ENCODE results near the gene CFAP54. TPM values are rescaled to one million over a fixed set of nuclear protein-coding genes. Genes with fewer than 3 reads are reported as not detected.
"Not testable (repeated sequence)": the region's sequence is repeated elsewhere in the genome, so short reads cannot be mapped to it uniquely, and the experiment has no call there.

Gene CFAP54
- total and polyA plus RNA-seq, 2 donors (not counting 1 experiment from before 2014, with no cell fraction given) = 0.93 to 7.1 TPM

DNA sequence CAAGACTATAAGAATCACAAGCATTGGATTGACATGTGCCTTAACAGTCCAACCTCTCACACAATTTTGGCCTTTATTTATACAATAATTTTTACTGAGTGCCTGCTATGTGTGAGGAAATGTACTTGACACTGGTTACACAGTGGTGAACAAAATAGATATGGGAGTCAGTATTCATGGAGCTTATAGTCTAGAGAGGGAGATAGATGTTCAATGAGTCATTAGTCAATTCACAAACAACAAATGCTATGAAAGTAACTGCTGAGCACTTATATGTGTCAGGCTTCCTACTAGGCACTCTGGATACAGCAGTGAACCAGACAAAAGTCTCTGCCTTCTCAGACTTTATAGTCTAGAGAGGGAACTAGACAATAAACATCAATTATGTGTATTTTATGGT, 3.7 kb downstream of the CFAP54 start:
- no peaks in the 10 kb centered on the region for H3K36me3 ChIP-seq (ENCODE audit: control insufficient read depth, insufficient read depth, low read length)
- no peak overlapping the region for H2AFZ ChIP-seq (ENCODE audit: low read length)
- no peak overlapping the region for H3K4me3 ChIP-seq (replicated peaks in 1 of 4; ENCODE audit: control extremely low read depth in 1 of 4, insufficient read depth in 1 of 4, low read depth in 3 of 4, low read length in 4 of 4)
- no peak overlapping the region for H3K9ac ChIP-seq (ENCODE audit: insufficient read depth, low read length)
- peaks cover 4% of the 10 kb centered on the region for H3K4me1 ChIP-seq (ENCODE audit: control insufficient read depth, extremely low read depth, insufficient read depth, low read length)
- peak overlapping the region; percentile 23 for H3K27ac ChIP-seq (ENCODE audit: insufficient read depth, low read length)
- no peaks in the 10 kb centered on the region for H4K20me1 ChIP-seq (ENCODE audit: control insufficient read depth, extremely low read depth, insufficient read depth, low read length)
- H3K27me3 ChIP-seq (ENCODE audit: control insufficient read depth, insufficient read depth, low read length) = no peaks in the 10 kb centered on the region
- no peak overlapping the region for H3K4me2 ChIP-seq (ENCODE audit: extremely low read depth, insufficient read depth, low read length)
- TF ChIP-seq EZH2 (IDR thresholded peaks at IDR 0.05; ENCODE audit: low read length, missing control alignments) = no peak
- TF ChIP-seq, protein P1, sequence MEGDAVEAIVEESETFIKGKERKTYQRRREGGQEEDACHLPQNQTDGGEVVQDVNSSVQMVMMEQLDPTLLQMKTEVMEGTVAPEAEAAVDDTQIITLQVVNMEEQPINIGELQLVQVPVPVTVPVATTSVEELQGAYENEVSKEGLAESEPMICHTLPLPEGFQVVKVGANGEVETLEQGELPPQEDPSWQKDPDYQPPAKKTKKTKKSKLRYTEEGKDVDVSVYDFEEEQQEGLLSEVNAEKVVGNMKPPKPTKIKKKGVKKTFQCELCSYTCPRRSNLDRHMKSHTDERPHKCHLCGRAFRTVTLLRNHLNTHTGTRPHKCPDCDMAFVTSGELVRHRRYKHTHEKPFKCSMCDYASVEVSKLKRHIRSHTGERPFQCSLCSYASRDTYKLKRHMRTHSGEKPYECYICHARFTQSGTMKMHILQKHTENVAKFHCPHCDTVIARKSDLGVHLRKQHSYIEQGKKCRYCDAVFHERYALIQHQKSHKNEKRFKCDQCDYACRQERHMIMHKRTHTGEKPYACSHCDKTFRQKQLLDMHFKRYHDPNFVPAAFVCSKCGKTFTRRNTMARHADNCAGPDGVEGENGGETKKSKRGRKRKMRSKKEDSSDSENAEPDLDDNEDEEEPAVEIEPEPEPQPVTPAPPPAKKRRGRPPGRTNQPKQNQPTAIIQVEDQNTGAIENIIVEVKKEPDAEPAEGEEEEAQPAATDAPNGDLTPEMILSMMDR (conservative IDR thresholded peaks at IDR 0.05 in 1 of 2, IDR thresholded peaks at IDR 0.05 in 1 of 2; ENCODE audit: low read depth in 1 of 2, low read length in 2 of 2) = no peak
- no peaks in the 10 kb centered on the region for H3K9me3 ChIP-seq (ENCODE audit: control insufficient read depth, insufficient read depth, low read depth, low read length)
- peak; percentile 37 to 60 for DNase-seq (ENCODE audit: low read depth in 2 of 2)
- no peaks in the 10 kb centered on the region for H3K79me2 ChIP-seq (ENCODE audit: control insufficient read depth, insufficient read depth, low read length)

DNA sequence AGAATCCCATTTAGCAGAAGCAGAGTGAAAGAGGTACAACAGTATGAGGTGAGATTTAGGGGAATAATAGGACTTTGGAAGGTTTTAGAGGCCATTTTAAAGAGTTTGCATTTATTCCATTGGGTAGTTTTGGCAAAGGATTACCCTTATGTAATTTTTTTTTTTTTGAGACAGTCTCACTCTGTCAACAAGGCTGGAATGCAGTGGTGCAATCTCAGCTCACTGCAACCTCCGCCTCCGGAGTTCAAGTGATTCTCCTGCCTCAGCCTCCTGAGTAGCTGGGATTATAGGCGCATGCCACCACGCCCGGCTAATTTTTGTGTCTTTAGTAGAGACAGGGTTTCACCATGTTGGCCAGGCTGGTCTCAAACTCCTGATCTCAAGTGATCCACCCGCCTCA, 4.8 kb downstream of the CFAP54 start:
- H3K9ac ChIP-seq (ENCODE audit: insufficient read depth, low read length); H3K27me3 ChIP-seq (ENCODE audit: control insufficient read depth, insufficient read depth, low read length); H4K20me1 ChIP-seq (ENCODE audit: control insufficient read depth, extremely low read depth, insufficient read depth, low read length); H3K4me2 ChIP-seq (ENCODE audit: extremely low read depth, insufficient read depth, low read length); H3K4me3 ChIP-seq (replicated peaks in 1 of 4; ENCODE audit: control extremely low read depth in 1 of 4, insufficient read depth in 1 of 4, low read depth in 3 of 4, low read length in 4 of 4); DNase-seq (ENCODE audit: low read depth in 2 of 2); H3K79me2 ChIP-seq (ENCODE audit: control insufficient read depth, insufficient read depth, low read length); H3K4me1 ChIP-seq (ENCODE audit: control insufficient read depth, extremely low read depth, insufficient read depth, low read length); H3K27ac ChIP-seq (ENCODE audit: insufficient read depth, low read length); H2AFZ ChIP-seq (ENCODE audit: low read length); H3K9me3 ChIP-seq (ENCODE audit: control insufficient read depth, insufficient read depth, low read depth, low read length); H3K36me3 ChIP-seq (ENCODE audit: control insufficient read depth, insufficient read depth, low read length): not testable (repeated sequence)

DNA sequence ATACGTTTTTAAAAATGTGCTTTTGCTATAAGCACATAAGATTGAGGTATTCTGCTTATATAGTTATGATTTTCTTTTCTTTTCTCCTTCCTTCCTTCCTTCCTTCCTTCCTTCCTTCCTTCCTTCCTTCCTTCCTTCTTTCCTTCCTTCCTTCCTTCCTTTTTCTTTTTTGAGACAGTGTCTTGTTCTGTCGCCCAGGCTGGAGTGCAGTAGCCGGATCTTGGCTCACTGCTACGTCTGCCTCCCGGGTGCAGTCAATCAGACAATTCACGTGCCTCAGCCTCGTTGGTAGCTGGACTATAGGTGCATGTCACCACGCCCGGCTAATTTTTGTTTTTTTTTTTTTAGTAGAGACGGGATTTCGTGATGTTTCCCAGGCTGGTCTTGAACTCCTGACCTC, 5.8 kb downstream of the CFAP54 start:
- TF ChIP-seq EZH2 (IDR thresholded peaks at IDR 0.05; ENCODE audit: low read length, missing control alignments) = no peak
- TF ChIP-seq, protein P1 (conservative IDR thresholded peaks at IDR 0.05 in 1 of 2, IDR thresholded peaks at IDR 0.05 in 1 of 2; ENCODE audit: low read depth in 1 of 2, low read length in 2 of 2) = no peak
- H3K4me2 ChIP-seq (ENCODE audit: extremely low read depth, insufficient read depth, low read length) = no peak overlapping the region
- no peak overlapping the region for H3K4me3 ChIP-seq (replicated peaks in 1 of 4; ENCODE audit: control extremely low read depth in 1 of 4, insufficient read depth in 1 of 4, low read depth in 3 of 4, low read length in 4 of 4)
- no peak overlapping the region for H3K9ac ChIP-seq (ENCODE audit: insufficient read depth, low read length)
- H3K79me2 ChIP-seq (ENCODE audit: control insufficient read depth, insufficient read depth, low read length) = no peaks in the 10 kb centered on the region
- no peak overlapping the region for H3K27ac ChIP-seq (ENCODE audit: insufficient read depth, low read length)
- H2AFZ ChIP-seq (ENCODE audit: low read length) = no peak overlapping the region
- H3K4me1 ChIP-seq (ENCODE audit: control insufficient read depth, extremely low read depth, insufficient read depth, low read length) = peaks cover 2% of the 10 kb centered on the region
- H3K9me3 ChIP-seq (ENCODE audit: control insufficient read depth, insufficient read depth, low read depth, low read length) = no peaks in the 10 kb centered on the region
- no peak for DNase-seq (ENCODE audit: low read depth in 2 of 2)
- H3K36me3 ChIP-seq (ENCODE audit: control insufficient read depth, insufficient read depth, low read length) = no peaks in the 10 kb centered on the region
- no peaks in the 10 kb centered on the region for H3K27me3 ChIP-seq (ENCODE audit: control insufficient read depth, insufficient read depth, low read length)
- no peaks in the 10 kb centered on the region for H4K20me1 ChIP-seq (ENCODE audit: control insufficient read depth, extremely low read depth, insufficient read depth, low read length)

Data from fibroblast of lung (primary cell).